D341Med (cell line): ENCODE results near the gene OR52D1.

Source experiments
- DNase-seq: peaks from one replicate; pipeline ENCODE4 v3.0.0; 2012; ENCODE audit warnings: low spot score

Gene OR52D1

GRCh38 chr11:5514841-5515240 lies 26.4 kb downstream of the OR52D1 start:
- DNase-seq, result no peak

DNA sequence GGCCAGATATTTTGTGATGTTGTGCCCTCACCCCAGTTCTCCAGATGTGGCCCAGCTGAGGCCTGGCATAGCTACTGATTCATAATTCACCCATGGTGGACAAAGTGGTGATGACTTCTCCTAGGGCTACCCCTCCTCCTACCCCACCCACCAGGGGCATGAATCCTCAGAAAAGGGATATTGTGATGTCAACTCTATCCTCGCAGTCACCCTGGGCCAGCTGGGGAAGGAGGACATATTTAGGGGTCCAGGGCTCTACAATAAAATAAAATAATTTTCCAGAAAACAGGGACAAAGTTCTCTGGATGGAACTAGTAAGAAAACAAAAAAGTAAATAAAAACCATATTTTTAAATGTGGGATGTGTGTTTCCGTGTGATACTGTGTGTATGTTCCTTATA lies 28.1 kb downstream of the OR52D1 start, which contains the start of gene UBQLNL:
Gene UBQLNL (minus strand): TSS at position 101 of the 400 bp plus-strand sequence. CDS start 258 bp downstream, outside the sequence.
- no peak for DNase-seq

- no peak for DNase-seq
These were observed 33.1 kb downstream of the OR52D1 start for GRCh38 chr11:5521540-5521939.

DNA sequence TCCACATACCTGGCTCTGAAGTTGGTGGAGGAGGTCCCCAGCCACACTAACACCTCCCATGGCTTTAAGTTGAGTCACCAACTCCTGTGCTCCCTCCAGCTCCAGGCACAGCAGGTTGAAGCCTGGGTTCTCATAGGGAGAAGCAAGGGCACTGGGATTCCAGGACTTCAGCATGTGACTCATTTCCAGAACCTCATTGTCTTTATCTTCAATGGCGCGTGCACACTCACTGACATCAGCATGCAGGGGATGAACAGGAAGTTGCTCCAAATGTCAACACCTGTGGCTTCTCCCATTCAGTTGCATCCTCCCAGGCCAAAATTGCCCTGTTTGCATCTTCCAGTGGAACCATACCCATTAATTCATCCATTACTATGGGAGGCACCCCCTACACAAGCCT lies 33.8 kb downstream of the OR52D1 start:
- DNase-seq, result no peak

DNA sequence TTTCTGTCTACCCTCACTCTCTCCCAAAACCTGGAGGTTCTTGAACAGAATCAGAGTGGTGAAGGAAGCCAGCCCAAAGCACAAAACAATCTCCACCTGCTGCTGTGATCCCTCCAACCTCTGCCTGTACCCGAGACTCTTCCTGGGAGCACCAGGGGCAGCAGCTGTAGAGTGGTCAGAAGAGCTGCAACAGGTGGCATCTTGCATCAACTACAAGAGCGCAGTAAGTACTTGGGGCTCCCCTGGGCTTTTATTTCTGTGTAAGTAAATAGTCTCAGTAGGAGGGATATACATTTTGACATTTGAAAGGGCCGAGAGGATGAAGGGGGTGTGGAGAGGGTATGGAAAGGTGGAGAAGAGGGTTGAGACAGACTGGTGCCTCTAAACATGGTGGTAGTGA lies 36.3 kb downstream of the OR52D1 start:
- no peak for DNase-seq

- no peak for DNase-seq
These were observed 39.2 kb downstream of the OR52D1 start for GRCh38 chr11:5527716-5528115.

GRCh38 chr11:5528495-5528894 lies 40.0 kb downstream of the OR52D1 start:
- no peak for DNase-seq

GRCh38 chr11:5531053-5531831 lies 42.8 kb downstream of the OR52D1 start:
- DNase-seq, result no peak

DNA sequence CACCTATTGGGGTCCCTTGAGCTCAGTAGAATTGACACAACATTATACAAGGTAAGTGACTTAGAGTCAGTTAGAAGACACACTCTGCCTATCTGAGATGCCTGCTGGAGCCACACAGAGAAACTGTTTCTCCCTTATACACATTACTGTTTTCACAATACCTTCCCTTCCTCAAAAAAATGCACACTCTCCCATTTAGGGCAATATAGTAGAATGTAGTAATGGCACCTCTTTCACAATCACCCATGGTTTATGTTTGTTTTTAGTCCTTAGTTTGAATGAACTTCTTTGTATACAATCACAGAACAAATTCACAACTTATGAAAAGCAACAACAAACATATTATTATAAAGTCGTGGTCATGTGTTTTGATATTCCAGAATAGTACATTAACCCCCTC lies 45.6 kb downstream of the OR52D1 start:
- no peak for DNase-seq

GRCh38 chr11:5536482-5536881 lies 48.0 kb downstream of the OR52D1 start:
- no peak for DNase-seq
